Measurements from ENCODE around the gene BCAS3. TPM values are rescaled to one million over a fixed set of nuclear protein-coding genes. Genes with fewer than 3 reads are reported as not detected.

BCAS3 gene
- total RNA-seq, 6 experiments from 2014 or later: 9.2 to 22.1 (median 14.2) TPM

- Histone ChIP-seq H3K27ac (peak overlapping the region; percentile 36 to 69 (median 53)), H3K9me3 (no peaks in the 10 kb centered on the region)
These were observed 723.2 kb downstream of the BCAS3 start for GRCh38 chr17:61400717-61401388.

DNA sequence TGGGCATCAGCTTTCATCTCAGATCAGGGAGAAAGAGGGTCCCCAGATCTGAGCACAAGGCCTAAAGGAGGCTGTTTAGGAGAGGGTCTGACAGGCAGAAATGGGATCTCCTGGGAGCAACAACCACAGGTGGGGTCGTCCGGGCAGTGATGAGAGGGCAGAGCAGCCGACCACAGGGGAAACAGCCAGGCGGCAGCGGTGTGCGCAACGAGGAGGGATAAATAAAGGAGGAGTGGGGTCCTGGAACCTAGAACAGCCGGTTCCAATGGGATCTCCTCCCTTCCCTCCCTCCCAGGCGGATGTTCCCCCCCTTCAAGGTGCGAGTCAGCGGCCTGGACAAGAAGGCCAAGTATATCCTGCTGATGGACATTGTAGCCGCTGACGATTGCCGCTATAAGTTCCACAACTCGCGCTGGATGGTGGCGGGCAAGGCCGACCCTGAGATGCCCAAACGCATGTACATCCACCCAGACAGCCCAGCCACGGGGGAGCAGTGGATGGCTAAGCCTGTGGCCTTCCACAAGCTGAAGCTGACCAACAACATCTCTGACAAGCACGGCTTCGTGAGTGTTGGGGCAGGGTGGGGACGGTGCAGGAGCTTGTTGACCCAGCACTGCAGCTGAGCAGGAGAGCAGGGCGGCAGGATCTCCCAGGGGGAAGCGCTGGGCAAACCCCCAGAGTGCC, 723.9 kb downstream of the BCAS3 start:
- Histone ChIP-seq H3K4me3 (peak overlapping the region; percentile 35 to 49 (median 41)), H3K27me3 (peaks cover 0 to 74% of the 10 kb centered on the region in 2 donors), H3K36me3 (no peaks in the 10 kb centered on the region), H3K9me3 (no peaks in the 10 kb centered on the region), H3K4me1 (peaks cover 0 to 33% (median 2%) of the 10 kb centered on the region in 4 donors), H3K27ac (peak overlapping the region; percentile 24 to 69 (median 36))
- TF ChIP-seq POLR2A (IDR thresholded peaks at IDR 0.05) (no peak), CTCF (IDR thresholded peaks at IDR 0.05) (no peak)
- 27% methylated on average over 9 of the region's 25 CpGs for WGBS (ENCODE audit: insufficient coverage, low coverage, low lambda C conversion rate, missing lambda C conversion rate)
- intact Hi-C loops (cut with DNase I): loop anchor here in 1 of 2 donors (10.0 kb wide), 1 partner anchor 677 kb away; no protein-coding TSS in a partner anchor
- DNase-seq (no peak), ATAC-seq (no peak)

More at GRCh38 chr17:61400717-61401388, 723.2 kb downstream of the BCAS3 start:
- peak in 1 of 4 donors; percentile 4 for ATAC-seq
- Histone ChIP-seq H3K27me3 (peaks cover 0 to 81% of the 10 kb centered on the region in 2 donors), H3K4me3 (peak overlapping the region; percentile 35 to 49 (median 41)), H3K36me3 (no peaks in the 10 kb centered on the region), H3K4me1 (peaks cover 0 to 33% (median 2%) of the 10 kb centered on the region in 4 donors)
- no peak for DNase-seq
- intact Hi-C loops (cut with DNase I): loop anchor here in 1 of 2 donors (10.0 kb wide), 1 partner anchor 676 kb away; no protein-coding TSS in a partner anchor
- TF ChIP-seq POLR2A (IDR thresholded peaks at IDR 0.05): no peak
- no peak for TF ChIP-seq CTCF (IDR thresholded peaks at IDR 0.05)
- WGBS (ENCODE audit: insufficient coverage, low coverage, low lambda C conversion rate, missing lambda C conversion rate): 5% methylated on average over 25 of the region's 45 CpGs

DNA sequence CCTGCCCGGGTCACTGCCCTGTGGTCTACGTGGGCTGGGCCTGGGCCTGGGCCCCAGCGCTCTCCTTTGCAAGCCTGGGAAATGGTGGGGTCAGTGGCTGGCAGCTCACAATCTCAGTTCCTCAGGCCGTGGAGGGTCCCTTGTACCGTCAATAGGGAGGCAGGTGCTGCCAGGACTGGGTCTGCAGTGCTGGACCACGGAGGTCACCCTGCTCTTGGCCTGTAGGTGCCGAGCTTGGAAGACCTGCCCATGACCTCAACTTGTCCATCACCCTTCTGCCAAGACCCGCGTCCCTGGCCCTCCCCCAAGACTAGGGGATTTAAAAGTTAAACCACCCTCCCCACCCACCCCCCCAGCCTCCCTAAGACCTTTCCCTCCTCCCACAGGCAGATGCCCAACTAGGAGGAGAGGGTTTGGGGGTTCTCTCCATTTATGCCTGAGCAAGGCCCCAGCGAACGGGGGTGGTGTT, 724.5 kb downstream of the BCAS3 start:
- peaks cover 0 to 68% of the 10 kb centered on the region in 2 donors for H3K27me3 ChIP-seq
- 32% methylated on average over 5 of the region's 11 CpGs for WGBS (ENCODE audit: insufficient coverage, low coverage, low lambda C conversion rate, missing lambda C conversion rate)
- H3K27ac ChIP-seq: peak overlapping the region in 1 of 3 donors; percentile 28
- DNase-seq (no peak), ATAC-seq (no peak)
- TF ChIP-seq POLR2A (IDR thresholded peaks at IDR 0.05) (no peak), CTCF (IDR thresholded peaks at IDR 0.05) (no peak)
- H3K4me1 ChIP-seq: peaks cover 0 to 29% (median 2%) of the 10 kb centered on the region in 4 donors
- intact Hi-C loops (cut with DNase I): loop anchor here in 1 of 2 donors (10.0 kb wide), 1 partner anchor 677 kb away; no protein-coding TSS in a partner anchor
- no peaks in the 10 kb centered on the region for H3K9me3 ChIP-seq
- no peaks in the 10 kb centered on the region for H3K36me3 ChIP-seq
- peak overlapping the region in 2 of 3 donors; percentile 35 to 49 for H3K4me3 ChIP-seq

- H3K27me3 ChIP-seq: peaks cover 0 to 59% of the 10 kb centered on the region in 2 donors
- TF ChIP-seq POLR2A (IDR thresholded peaks at IDR 0.05): no peak
- no peak for TF ChIP-seq CTCF (IDR thresholded peaks at IDR 0.05)
These were observed 725.5 kb downstream of the BCAS3 start for GRCh38 chr17:61402978-61403800.

More at GRCh38 chr17:61402978-61403800, 725.5 kb downstream of the BCAS3 start:
- intact Hi-C loops (cut with DNase I): loop anchor here in 1 of 2 donors (10.0 kb wide), 1 partner anchor 678 kb away; no protein-coding TSS in a partner anchor
- H3K9me3 ChIP-seq: no peaks in the 10 kb centered on the region
- DNase-seq (no peak), ATAC-seq (no peak)
- peak overlapping the region in 2 of 3 donors; percentile 16 to 18 for H3K27ac ChIP-seq
- no peaks in the 10 kb centered on the region for H3K36me3 ChIP-seq
- WGBS (ENCODE audit: insufficient coverage, low coverage, low lambda C conversion rate, missing lambda C conversion rate): 11% methylated on average over 11 of the region's 55 CpGs
- H3K4me1 ChIP-seq: peaks cover 0 to 25% (median 2%) of the 10 kb centered on the region in 4 donors
- peak overlapping the region in 2 of 3 donors; percentile 4 to 10 for H3K4me3 ChIP-seq
